SKM-1 (cell line): ENCODE results near the gene TMED4.
"Not testable (repeated sequence)": the region's sequence is repeated elsewhere in the genome, so short reads cannot be mapped to it uniquely, and the experiment has no call there.

ENCODE experiments used
- DNase-seq: peaks from one replicate; lab custom pipeline; 2025; ENCODE audit not compliant: unreplicated experiment; lab: John Stamatoyannopoulos, UW

TMED4 gene

GRCh38 chr7:44607141-44608068 lies 25.4 kb upstream of the TMED4 start:
- no peak for DNase-seq

- DNase-seq = peak; percentile 91
Observed at GRCh38 chr7:44606341-44607140, 24.5 kb upstream of the TMED4 start, which contains the start of gene OGDH. OGDH (plus strand) TSS chr7:44606627; CDS start chr7:44624344, 17,717 bp downstream.

GRCh38 chr7:44604941-44605340 lies 22.9 kb upstream of the TMED4 start:
- no peak for DNase-seq

- no peak for DNase-seq
Observed at GRCh38 chr7:44603193-44603592, 21.2 kb upstream of the TMED4 start.

GRCh38 chr7:44602576-44602910 lies 20.5 kb upstream of the TMED4 start:
- DNase-seq = no peak

- no peak for DNase-seq
Observed at GRCh38 chr7:44599222-44599621, 17.2 kb upstream of the TMED4 start.

- not testable (repeated sequence) for DNase-seq
Observed at GRCh38 chr7:44597181-44597580, 15.2 kb upstream of the TMED4 start.

- DNase-seq = no peak
Observed at GRCh38 chr7:44595934-44596635, 14.1 kb upstream of the TMED4 start.

- no peak for DNase-seq
Observed at GRCh38 chr7:44590910-44591309, 8.9 kb upstream of the TMED4 start.

- DNase-seq = peak; percentile 57
Observed at GRCh38 chr7:44587843-44588711, 6.0 kb upstream of the TMED4 start.

GRCh38 chr7:44583146-44583865 lies 1.3 kb upstream of the TMED4 start:
- DNase-seq = no peak

- DNase-seq = no peak
Observed at GRCh38 chr7:44580945-44581878, 819 bp downstream of the TMED4 start.

- DNase-seq = no peak
Observed at GRCh38 chr7:44576228-44576627, 5.8 kb downstream of the TMED4 start.

- no peak for DNase-seq
Observed at GRCh38 chr7:44575054-44575453, 7.0 kb downstream of the TMED4 start.

GRCh38 chr7:44574287-44574872 lies 7.7 kb downstream of the TMED4 start:
- no peak for DNase-seq

GRCh38 chr7:44573464-44574286 lies 8.4 kb downstream of the TMED4 start, which contains the start of gene DDX56:
DDX56 (minus strand) TSS chr7:44573908; CDS start chr7:44573895, 13 bp downstream.
- DNase-seq = peak; percentile 79

- no peak for DNase-seq
Observed at GRCh38 chr7:44572771-44573170, 9.3 kb downstream of the TMED4 start.
